HCT116 (cell line): ENCODE results near the gene PLEKHA6. TPM values are rescaled to one million over a fixed set of nuclear protein-coding genes. Genes with fewer than 3 reads are reported as not detected.

Source experiments
- ATAC-seq: fragments of 200-7000 bp; cut with Tn5 transposase; 2 replicates; pipeline ENCODE4 v1.9.1; 2020; ENCODE audit warnings: mild to moderate bottlenecking, moderate library complexity
- BruUV-seq: library from RNA; stranded (reverse); fragments of 400-500 nt; replicated peaks from 2 replicates; lab custom pipeline; 2021; lab: Mats Ljungman, UMichigan
- CTCF ChIA-PET: fragments of 300-600 bp; sonication (Branson Sonifier 250); formaldehyde crosslinking; loops from one replicate; lab custom pipeline; 2021; ENCODE audit warnings: antibody characterized with exemption; lab: Charles Lee
- POLR2A ChIA-PET: fragments of 300-600, 350-600 bp; sonication (Branson Sonifier 250); formaldehyde crosslinking; loops from one replicate; lab custom pipeline; 2021; ENCODE audit warnings: antibody characterized with exemption; lab: Charles Lee
- RAD21 ChIA-PET, 2 experiments: fragments of 300-600 bp; sonication (Branson Sonifier 250); formaldehyde crosslinking; loops; one replicate each; lab custom pipeline; 2023; ENCODE audit warnings: low total read pairs in 2 of 2; ENCODE audit not compliant: uncharacterized antibody in 2 of 2, unreplicated experiment in 2 of 2, low non-redundant PET in 1 of 2; lab: Charles Lee
- DNase-seq: peaks from one replicate; pipeline ENCODE4 v3.0.0-alpha.2; 2010; ENCODE audit warnings: low read depth, low spot score
- H2AFZ ChIP-seq: fragments of 200-600 bp; shearing (Covaris generic), sonication (generic); 2 replicates; pipeline ENCODE4 v1.6.1; 2017; ENCODE audit warnings: low read depth, mixed run types, mixed read lengths, antibody characterized with exemption, low read length; ENCODE audit not compliant: poor library complexity, severe bottlenecking
- H3K27ac ChIP-seq: 2 replicates; pipeline ENCODE4 v1.5.1; 2012; ENCODE audit warnings: low read depth, low read length
- H3K27me3 ChIP-seq: fragments of 200-600 bp; sonication (generic); 2 replicates; pipeline ENCODE4 v1.6.1; 2016; ENCODE audit warnings: mixed run types, low read length, mixed read lengths; ENCODE audit not compliant: insufficient read depth
- H3K36me3 ChIP-seq, 2 experiments: fragments of 200-500 bp in 1 of 2; fragments of 200-600 bp in 1 of 2; sonication (Bioruptor generic) in 1 of 2; sonication (generic) in 1 of 2; 2 replicates each; pipeline versions ENCODE4 v1.5.1 to v1.6.1; 2014 to 2016; ENCODE audit warnings: low read length in 2 of 2, inconsistent platforms in 1 of 2, mixed read lengths in 1 of 2, mixed run types in 1 of 2; ENCODE audit not compliant: insufficient read depth in 2 of 2, control insufficient read depth in 1 of 2
- H3K4me1 ChIP-seq, 2 experiments: fragments of 200-600 bp in 1 of 2; sonication (generic) in 1 of 2; 2 replicates each; pipeline versions ENCODE4 v1.5.1 to v1.6.1; 2012 to 2017; ENCODE audit warnings: low read length in 2 of 2, inconsistent platforms in 1 of 2, mild to moderate bottlenecking in 1 of 2, mixed read lengths in 1 of 2, mixed run types in 1 of 2, moderate library complexity in 1 of 2; ENCODE audit not compliant: insufficient read depth in 2 of 2, control insufficient read depth in 1 of 2
- H3K4me2 ChIP-seq: fragments of 200-600 bp; sonication (generic); 2 replicates; pipeline ENCODE4 v1.6.1; 2017; ENCODE audit warnings: mixed run types, low read length, mixed read lengths
- H3K4me3 ChIP-seq, 2 experiments: fragments of 200-600 bp in 1 of 2; sonication (generic) in 1 of 2; replicated peaks in 1 of 2; 2 replicates each; pipeline ENCODE4 v1.5.1; 2011 to 2016; ENCODE audit warnings: low read length in 2 of 2, control low read depth in 1 of 2, low read depth in 1 of 2, mild to moderate bottlenecking in 1 of 2, mixed read lengths in 1 of 2, mixed run types in 1 of 2
- H3K79me2 ChIP-seq: fragments of 200-600 bp; sonication (generic); 2 replicates; pipeline ENCODE4 v1.6.1; 2017; ENCODE audit warnings: mild to moderate bottlenecking, mixed run types, low read length, moderate library complexity, mixed read lengths; ENCODE audit not compliant: insufficient read depth
- H3K9ac ChIP-seq: fragments of 200-600 bp; sonication (generic); 2 replicates; pipeline ENCODE4 v1.6.1; 2016; ENCODE audit warnings: low read length, mixed read lengths
- H3K9me2 ChIP-seq: fragments of 200-600 bp; sonication (generic), shearing (Covaris generic); 2 replicates; pipeline ENCODE4 v1.6.1; 2017; ENCODE audit warnings: mixed run types, mild to moderate bottlenecking, moderate library complexity; ENCODE audit not compliant: insufficient read depth
- H3K9me3 ChIP-seq, 2 experiments: fragments of 200-500 bp in 1 of 2; fragments of 200-600 bp in 1 of 2; sonication (Bioruptor generic) in 1 of 2; sonication (generic) in 1 of 2; 2 replicates each; pipeline ENCODE4 v1.6.1; 2014 to 2017; ENCODE audit warnings: low read length in 2 of 2, mixed read lengths in 2 of 2, inconsistent platforms in 1 of 2, low read depth in 1 of 2, mild to moderate bottlenecking in 1 of 2, mixed run types in 1 of 2, moderate library complexity in 1 of 2; ENCODE audit not compliant: control insufficient read depth in 1 of 2, insufficient read depth in 1 of 2
- H4K20me1 ChIP-seq: fragments of 200-600 bp; sonication (generic), shearing (Covaris generic); 2 replicates; pipeline ENCODE4 v1.6.1; 2017; ENCODE audit warnings: mixed run types, mild to moderate bottlenecking, moderate library complexity; ENCODE audit not compliant: insufficient read depth
- CBX3 ChIP-seq: IDR thresholded peaks from 2 replicates; pipeline ENCODE4 v1.6.1; 2012; ENCODE audit warnings: low read depth
- CEBPB ChIP-seq: IDR thresholded peaks from 2 replicates; pipeline ENCODE4 v1.6.1; 2012; ENCODE audit warnings: low read depth
- EGR1 ChIP-seq: IDR thresholded peaks from 2 replicates; pipeline ENCODE4 v1.6.1; 2012; ENCODE audit warnings: low read depth
- FOSL1 ChIP-seq: IDR thresholded peaks from 2 replicates; pipeline ENCODE4 v1.6.1; 2012; ENCODE audit warnings: low read depth
- JUND ChIP-seq: IDR thresholded peaks from 2 replicates; pipeline ENCODE4 v1.6.1; 2012
- MAX ChIP-seq: IDR thresholded peaks from 2 replicates; pipeline ENCODE4 v1.6.1; 2012
- SIN3A ChIP-seq: IDR thresholded peaks from 2 replicates; pipeline ENCODE4 v1.6.1; 2012; ENCODE audit warnings: low read depth
- SP1 ChIP-seq: IDR thresholded peaks from 2 replicates; pipeline ENCODE4 v1.6.1; 2012; ENCODE audit warnings: low read depth
- SRF ChIP-seq: IDR thresholded peaks from 2 replicates; pipeline ENCODE4 v1.6.1; 2012; ENCODE audit warnings: low read depth
- YY1 ChIP-seq: IDR thresholded peaks from 2 replicates; pipeline ENCODE4 v1.6.1; 2011; ENCODE audit warnings: low read length, low read depth, moderate library complexity, mild to moderate bottlenecking; ENCODE audit not compliant: insufficient replicate concordance; ENCODE audit errors: extremely low read depth
- ZBTB33 ChIP-seq: IDR thresholded peaks from 2 replicates; pipeline ENCODE4 v1.6.1; 2011; ENCODE audit warnings: mild to moderate bottlenecking, low read length, moderate library complexity; ENCODE audit not compliant: insufficient replicate concordance; ENCODE audit errors: extremely low read depth
- intact Hi-C: fragments of 100-400 bp; cut with micrococcal nuclease; formaldehyde crosslinking; loops from 2 replicates; pipeline ENCODE4 v1.10.0; 2022
- total RNA-seq: library from RNA; stranded (reverse); gene quantifications from one replicate; pipeline ENCODE4 v1.2.1, GENCODE V29; 2021; ENCODE audit not compliant: unreplicated experiment

Gene PLEKHA6
- total RNA-seq, 1 experiment from 2014 or later = 13.1 TPM

- peak; percentile 52; the same call in 1 of the 2 replicates for ATAC-seq
- intact Hi-C loops = no loop called here
- H3K4me1 ChIP-seq = peaks cover 0 to 26% of the 10 kb centered on the region in 2 experiments; a peak in 2 of 4 replicates
- TF ChIP-seq MAX (no peak), SP1 (no peak), CEBPB (peak; percentile 89), ZBTB33 (no peak), YY1 (no peak), EGR1 (no peak), JUND (peak; percentile 51), SRF (no peak), CBX3 (0 out of 2 replicates have a peak, but pooled peaks have one; percentile 40), SIN3A (no peak), FOSL1 (peak; percentile 44; the same call in 1 of the 2 replicates)
- TF ChIP-seq, all 23 proteins: peak for 4
- Histone ChIP-seq H3K27me3 (no peaks in the 10 kb centered on the region), H2AFZ (no peak overlapping the region), H3K9ac (no peak overlapping the region), H3K4me3 (no peak overlapping the region), H3K79me2 (no peaks in the 10 kb centered on the region), H3K9me2 (no peaks in the 10 kb centered on the region), H3K9me3 (no peaks in the 10 kb centered on the region), H3K4me2 (peak overlapping the region; percentile 8), H3K36me3 (no peaks in the 10 kb centered on the region), H4K20me1 (no peaks in the 10 kb centered on the region), H3K27ac (no peak overlapping the region)
- BruUV-seq = no TSS peak
- ChIA-PET POLR2A (no interaction called here), CTCF (no interaction called here), RAD21 (no interaction called here)
- no peak for DNase-seq
Observed at GRCh38 chr1:204294357-204294756, 65.4 kb downstream of the PLEKHA6 start.
